Colonic mucosa (tissue), 4 donors: ENCODE results near the gene S100A6. TPM values are rescaled to one million over a fixed set of nuclear protein-coding genes. Genes with fewer than 3 reads are reported as not detected.

Experiments used
- DNase-seq: peaks from one replicate; pipeline ENCODE4 v3.0.0-alpha.2; 2020
- H3K27ac ChIP-seq: fragments of 200-600 bp; one replicate; pipeline ENCODE4 v1.8.0; 2021
- H3K27me3 ChIP-seq: fragments of 200-600 bp; one replicate; pipeline ENCODE4 v1.8.0; 2021
- H3K36me3 ChIP-seq: fragments of 200-600 bp; one replicate; pipeline ENCODE4 v1.8.0; 2021
- H3K4me1 ChIP-seq: fragments of 200-600 bp; one replicate; pipeline ENCODE4 v1.8.0; 2021; ENCODE audit warnings: mild to moderate bottlenecking
- H3K4me3 ChIP-seq: fragments of 200-600 bp; one replicate; pipeline ENCODE4 v1.8.0; 2021
- H3K9ac ChIP-seq, 2 donors: one replicate each; pipeline ENCODE4 v1.7.0; 2013; ENCODE audit warnings: control low read depth in 2 of 2, low read depth in 2 of 2, low read length in 2 of 2
- H3K9me3 ChIP-seq: fragments of 200-600 bp; one replicate; pipeline ENCODE4 v1.8.0; 2021
- intact Hi-C: fragments of 100-400 bp; cut with DNase I; formaldehyde crosslinking; loops from one replicate; pipeline ENCODE4 v1.14.1; 2022
- total RNA-seq, 2 donors: library from RNA; stranded (reverse); fragmentation: NEBNext Ultra II Directional in 1 of 2; extraction: Animal tissue kit (Norgen Biotek cat#: 25700) in 1 of 2; gene quantifications; one replicate each; pipeline ENCODE4 v1.2.1, GENCODE V29; 2021
- TF ChIP-seq, protein P1 (sequence below): fragments of 200-600 bp; IDR thresholded peaks from one replicate; pipeline ENCODE4 v1.8.0; 2022; ENCODE audit warnings: antibody characterized with exemption, mild to moderate bottlenecking
- donor health status: healthy.
- donor health status: DM: no; HTN: no; CAD: no.
- donor health status: DM: no; HTN: no; CAD: no.

S100A6 gene
- total RNA-seq, 2 donors from 2014 or later: 2,444 to 2,474 TPM

- H3K4me1 ChIP-seq: no peaks in the 10 kb centered on the region
- no peaks in the 10 kb centered on the region for H3K9me3 ChIP-seq
- no peak overlapping the region for H3K9ac ChIP-seq
- no peak overlapping the region for H3K4me3 ChIP-seq
- no peaks in the 10 kb centered on the region for H3K36me3 ChIP-seq
- intact Hi-C loops: no loop called here
- TF ChIP-seq, protein P1, sequence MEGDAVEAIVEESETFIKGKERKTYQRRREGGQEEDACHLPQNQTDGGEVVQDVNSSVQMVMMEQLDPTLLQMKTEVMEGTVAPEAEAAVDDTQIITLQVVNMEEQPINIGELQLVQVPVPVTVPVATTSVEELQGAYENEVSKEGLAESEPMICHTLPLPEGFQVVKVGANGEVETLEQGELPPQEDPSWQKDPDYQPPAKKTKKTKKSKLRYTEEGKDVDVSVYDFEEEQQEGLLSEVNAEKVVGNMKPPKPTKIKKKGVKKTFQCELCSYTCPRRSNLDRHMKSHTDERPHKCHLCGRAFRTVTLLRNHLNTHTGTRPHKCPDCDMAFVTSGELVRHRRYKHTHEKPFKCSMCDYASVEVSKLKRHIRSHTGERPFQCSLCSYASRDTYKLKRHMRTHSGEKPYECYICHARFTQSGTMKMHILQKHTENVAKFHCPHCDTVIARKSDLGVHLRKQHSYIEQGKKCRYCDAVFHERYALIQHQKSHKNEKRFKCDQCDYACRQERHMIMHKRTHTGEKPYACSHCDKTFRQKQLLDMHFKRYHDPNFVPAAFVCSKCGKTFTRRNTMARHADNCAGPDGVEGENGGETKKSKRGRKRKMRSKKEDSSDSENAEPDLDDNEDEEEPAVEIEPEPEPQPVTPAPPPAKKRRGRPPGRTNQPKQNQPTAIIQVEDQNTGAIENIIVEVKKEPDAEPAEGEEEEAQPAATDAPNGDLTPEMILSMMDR: no peak
- H3K27ac ChIP-seq: no peak overlapping the region
- no peaks in the 10 kb centered on the region for H3K27me3 ChIP-seq
- DNase-seq: no peak
Measured at GRCh38 chr1:153556348-153556747, 20.6 kb upstream of the S100A6 start.

DNA sequence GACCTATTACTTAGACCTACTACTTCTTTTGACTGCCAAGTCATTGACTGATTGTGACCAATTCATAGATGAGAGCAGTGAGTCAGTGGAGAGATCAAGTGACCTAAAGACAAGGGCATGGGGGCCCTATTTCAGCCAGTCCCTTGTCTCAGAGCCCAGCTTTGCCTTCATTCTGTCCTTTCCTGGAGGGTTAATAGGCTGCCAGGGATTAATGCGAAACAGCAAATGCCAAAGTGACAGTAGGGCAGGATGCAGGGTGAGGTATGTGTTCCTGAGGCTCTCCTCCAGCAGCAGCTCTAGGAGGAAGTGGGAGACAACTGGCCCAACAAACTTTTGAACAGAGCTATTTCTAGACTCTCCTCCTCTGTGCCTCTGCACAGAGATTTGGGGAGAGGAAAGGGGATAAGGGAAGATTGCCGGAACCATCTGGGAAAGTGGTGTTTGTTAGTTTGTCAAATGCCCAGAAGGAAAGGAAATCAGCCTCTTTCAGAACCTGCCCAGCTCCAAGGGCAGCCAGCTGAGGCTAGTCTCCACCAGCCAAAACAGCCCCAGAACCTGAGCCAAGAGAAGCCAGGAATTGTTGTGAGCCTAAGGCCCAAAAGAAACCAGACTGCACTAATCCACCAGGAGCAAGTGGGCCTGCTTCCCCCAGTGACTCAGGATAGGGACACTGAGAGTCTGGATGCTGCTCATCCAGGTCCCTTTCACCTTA lies 18.2 kb upstream of the S100A6 start:
- H3K27ac ChIP-seq: no peak overlapping the region
- H3K4me1 ChIP-seq: no peaks in the 10 kb centered on the region
- H3K4me3 ChIP-seq: no peak overlapping the region
- H3K9ac ChIP-seq: peak overlapping the region in 1 of 2 donors; percentile 12
- no peaks in the 10 kb centered on the region for H3K27me3 ChIP-seq
- DNase-seq: no peak
- TF ChIP-seq, protein P1: no peak
- H3K36me3 ChIP-seq: no peaks in the 10 kb centered on the region
- H3K9me3 ChIP-seq: no peaks in the 10 kb centered on the region
- intact Hi-C loops: no loop called here

GRCh38 chr1:153553096-153553495 lies 17.3 kb upstream of the S100A6 start:
- intact Hi-C loops: no loop called here
- no peaks in the 10 kb centered on the region for H3K27me3 ChIP-seq
- no peaks in the 10 kb centered on the region for H3K9me3 ChIP-seq
- no peaks in the 10 kb centered on the region for H3K4me1 ChIP-seq
- no peak overlapping the region for H3K27ac ChIP-seq
- H3K4me3 ChIP-seq: no peak overlapping the region
- no peak overlapping the region for H3K9ac ChIP-seq
- no peak for DNase-seq
- TF ChIP-seq, protein P1: no peak
- H3K36me3 ChIP-seq: no peaks in the 10 kb centered on the region

- DNase-seq: no peak
- no peaks in the 10 kb centered on the region for H3K36me3 ChIP-seq
- H3K9me3 ChIP-seq: no peaks in the 10 kb centered on the region
- no peaks in the 10 kb centered on the region for H3K4me1 ChIP-seq
- no peak overlapping the region for H3K27ac ChIP-seq
- H3K4me3 ChIP-seq: no peak overlapping the region
- H3K27me3 ChIP-seq: no peaks in the 10 kb centered on the region
- no peak overlapping the region for H3K9ac ChIP-seq
- intact Hi-C loops: no loop called here
- TF ChIP-seq, protein P1: no peak
Measured at GRCh38 chr1:153552335-153552734, 16.5 kb upstream of the S100A6 start.

- Histone ChIP-seq H3K4me3 (no peak overlapping the region), H3K4me1 (no peaks in the 10 kb centered on the region), H3K9me3 (no peaks in the 10 kb centered on the region), H3K27ac (no peak overlapping the region), H3K36me3 (no peaks in the 10 kb centered on the region), H3K9ac (no peak overlapping the region), H3K27me3 (no peaks in the 10 kb centered on the region)
- intact Hi-C loops: no loop called here
- TF ChIP-seq, protein P1: no peak
- DNase-seq: no peak
Measured at GRCh38 chr1:153550827-153551500, 15.2 kb upstream of the S100A6 start.
